GM21447 (cell line): Measurements from ENCODE around the gene POU4F3.
A peak's percentile ranks its signal among the peaks of the same experiment; 100 is the strongest.
"Not testable (repeated sequence)": the region's sequence is repeated elsewhere in the genome, so short reads cannot be mapped to it uniquely, and the experiment has no call there.

Experiments
- ATAC-seq: cut with Tn5 transposase; IDR thresholded peaks from one replicate; pipeline ENCODE4 v1.9.1; 2021; ENCODE audit not compliant: unreplicated experiment

POU4F3 gene, protein sequence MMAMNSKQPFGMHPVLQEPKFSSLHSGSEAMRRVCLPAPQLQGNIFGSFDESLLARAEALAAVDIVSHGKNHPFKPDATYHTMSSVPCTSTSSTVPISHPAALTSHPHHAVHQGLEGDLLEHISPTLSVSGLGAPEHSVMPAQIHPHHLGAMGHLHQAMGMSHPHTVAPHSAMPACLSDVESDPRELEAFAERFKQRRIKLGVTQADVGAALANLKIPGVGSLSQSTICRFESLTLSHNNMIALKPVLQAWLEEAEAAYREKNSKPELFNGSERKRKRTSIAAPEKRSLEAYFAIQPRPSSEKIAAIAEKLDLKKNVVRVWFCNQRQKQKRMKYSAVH

DNA sequence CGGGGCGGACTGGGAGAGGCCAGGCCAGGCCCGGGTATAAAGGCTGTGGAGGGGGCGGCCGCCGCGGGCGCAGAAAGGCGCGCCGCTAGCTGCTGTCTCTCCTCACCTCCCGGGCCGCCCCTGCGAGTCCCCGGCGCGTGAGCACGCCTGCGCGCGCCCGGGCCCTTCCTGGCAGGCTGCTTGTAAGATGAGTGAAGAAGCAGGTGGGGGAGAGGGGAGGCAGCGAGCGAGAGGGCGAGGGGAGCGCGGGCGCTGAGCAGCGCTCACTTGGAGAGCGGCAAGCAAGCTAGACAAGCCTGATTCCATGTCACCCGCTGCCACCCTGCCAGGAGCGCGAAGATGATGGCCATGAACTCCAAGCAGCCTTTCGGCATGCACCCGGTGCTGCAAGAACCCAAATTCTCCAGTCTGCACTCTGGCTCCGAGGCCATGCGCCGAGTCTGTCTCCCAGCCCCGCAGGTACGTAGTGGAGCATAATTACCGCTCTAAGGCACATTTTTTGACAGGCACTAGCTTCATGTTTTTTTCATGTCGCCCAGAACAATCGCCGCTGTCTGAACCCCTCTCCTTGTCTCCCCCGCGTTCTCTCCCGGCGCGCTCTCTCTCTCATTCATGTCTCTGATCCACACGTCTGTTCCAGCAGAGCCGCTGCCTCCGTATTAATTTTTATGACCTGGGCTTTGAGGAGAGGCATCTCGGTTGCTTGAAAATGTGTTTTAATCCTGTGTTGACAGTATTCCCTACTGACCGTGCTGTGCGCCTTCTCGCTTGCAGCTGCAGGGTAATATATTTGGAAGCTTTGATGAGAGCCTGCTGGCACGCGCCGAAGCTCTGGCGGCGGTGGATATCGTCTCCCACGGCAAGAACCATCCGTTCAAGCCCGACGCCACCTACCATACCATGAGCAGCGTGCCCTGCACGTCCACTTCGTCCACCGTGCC, at the start of gene POU4F3:
Gene POU4F3 (plus strand): TSS at position 66 of the 941 bp plus-strand sequence. CDS start 274 bp downstream, at position 340.
- no peak for ATAC-seq

DNA sequence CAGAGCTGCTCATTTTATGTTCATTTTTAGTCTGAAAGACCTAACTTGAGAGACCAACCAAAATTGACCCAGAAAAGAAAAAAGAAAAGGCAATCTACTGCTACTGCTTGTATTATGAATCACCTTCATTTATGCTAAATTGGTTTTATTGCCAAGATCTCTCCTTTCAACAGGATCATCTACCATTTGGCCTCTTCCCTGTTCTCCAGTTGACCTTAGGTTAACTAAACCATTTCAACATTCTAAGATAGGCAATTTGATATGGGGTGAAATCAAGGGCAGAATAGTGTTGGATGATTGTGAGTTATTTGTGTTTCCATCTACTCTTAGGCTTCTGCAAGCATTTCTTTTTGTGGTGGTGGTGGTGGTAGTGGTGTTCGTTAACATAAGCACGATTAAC, 48.3 kb upstream of the POU4F3 start:
- no peak for ATAC-seq

DNA sequence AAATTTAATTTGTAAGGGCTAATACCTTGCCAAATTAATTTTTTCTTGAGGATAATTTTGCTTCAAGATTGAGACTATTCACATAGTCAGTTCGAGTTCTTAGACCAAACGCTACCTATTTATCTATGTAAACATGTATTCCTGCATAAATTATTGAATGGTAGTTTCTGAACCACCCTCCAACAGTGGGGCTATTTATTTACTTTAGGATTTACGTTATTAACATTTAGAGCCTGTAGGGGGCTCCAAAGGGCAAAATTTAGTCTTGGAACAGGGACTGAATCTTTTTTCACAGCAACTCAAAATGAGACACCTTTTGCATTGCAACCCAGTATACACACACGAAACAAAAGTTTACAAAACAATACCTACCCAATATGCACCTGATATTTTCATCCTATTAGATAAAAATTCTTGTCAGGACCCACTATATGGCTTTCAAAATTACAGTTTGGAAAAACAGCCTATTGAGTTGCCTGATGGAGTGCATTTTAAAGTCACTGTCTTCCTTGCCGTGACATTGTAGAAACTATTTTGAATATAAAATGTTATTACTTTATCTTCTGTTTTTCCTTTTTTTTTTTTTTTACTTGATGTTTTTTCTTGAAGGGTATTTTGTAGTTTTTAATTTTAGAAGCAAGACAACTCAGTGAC, 47.1 kb upstream of the POU4F3 start:
- ATAC-seq: peak; percentile 82

DNA sequence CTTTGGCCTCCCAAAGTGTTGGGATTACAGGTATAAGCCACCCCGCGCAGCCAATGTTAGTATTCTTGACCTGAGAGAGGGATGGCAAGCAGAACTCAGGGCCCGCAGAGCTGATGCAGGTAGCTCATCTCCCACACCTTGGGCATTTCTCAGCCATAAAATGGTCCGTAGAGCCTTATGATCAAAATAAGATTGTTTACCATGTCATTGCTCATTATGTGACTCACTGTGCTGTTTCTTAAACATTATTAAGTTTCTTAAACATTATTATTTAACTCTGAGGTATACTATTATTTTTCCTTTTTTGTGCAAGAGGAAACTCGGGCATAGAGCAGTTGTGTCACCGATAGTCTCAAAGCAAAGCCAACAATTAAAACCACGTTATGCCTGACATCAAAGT, 42.4 kb upstream of the POU4F3 start:
- no peak for ATAC-seq

DNA sequence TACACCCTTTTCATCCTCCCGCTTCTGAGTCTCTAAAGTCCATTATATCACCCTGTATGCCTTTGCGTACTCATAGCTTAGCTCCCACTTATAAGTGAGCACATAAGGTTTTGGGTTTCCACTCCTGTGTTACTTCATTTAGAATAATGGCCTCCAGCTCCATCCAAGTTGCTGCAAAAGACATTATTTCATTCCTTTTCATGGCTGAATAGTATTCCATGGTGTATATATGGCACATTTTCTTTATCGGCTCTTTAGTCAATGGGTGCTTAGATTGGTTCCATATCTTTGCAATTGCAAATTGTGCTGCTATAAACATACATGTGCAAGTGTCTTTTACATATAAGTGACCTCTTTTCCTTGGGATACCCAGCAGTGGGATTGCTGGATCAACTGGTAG, 39.7 kb upstream of the POU4F3 start:
- not testable (repeated sequence) for ATAC-seq

DNA sequence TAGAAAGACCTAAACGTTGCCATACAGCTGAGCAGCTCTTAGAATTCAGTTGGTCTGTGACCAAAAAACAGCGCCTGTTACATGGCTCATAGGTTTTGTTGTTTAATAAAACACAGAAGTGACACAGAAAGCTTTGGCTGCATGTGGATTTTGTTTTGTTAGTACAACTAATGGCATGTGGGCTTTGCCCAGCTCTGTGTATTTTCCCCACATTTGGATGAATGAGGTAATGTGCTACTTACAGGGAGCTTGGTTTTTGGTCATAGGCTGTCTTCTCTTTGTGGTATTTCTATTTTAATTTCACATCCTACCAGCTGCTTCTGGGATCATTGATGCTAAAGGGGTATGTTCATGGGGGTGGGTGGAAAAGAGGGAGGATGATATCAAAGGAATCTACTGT, 37.0 kb upstream of the POU4F3 start:
- no peak for ATAC-seq

DNA sequence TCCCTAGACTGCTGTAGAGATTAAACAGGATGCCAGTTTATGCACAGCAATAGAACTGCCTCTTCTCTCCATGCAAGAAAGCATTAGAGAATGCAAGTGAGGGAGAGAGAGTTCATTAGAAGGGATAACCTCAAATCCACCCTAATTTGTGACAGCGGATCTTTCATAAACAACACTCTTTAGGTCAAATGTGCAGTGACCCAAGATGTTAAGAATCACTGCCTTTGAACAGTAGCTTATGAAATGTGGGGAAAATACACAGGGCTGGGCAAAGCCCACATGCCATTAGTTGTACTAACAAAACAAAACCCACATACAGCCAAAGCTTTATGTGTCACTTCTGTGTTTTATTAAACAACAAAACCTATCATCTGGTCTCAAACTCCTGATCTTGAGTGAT, 36.2 kb upstream of the POU4F3 start:
- ATAC-seq: no peak

DNA sequence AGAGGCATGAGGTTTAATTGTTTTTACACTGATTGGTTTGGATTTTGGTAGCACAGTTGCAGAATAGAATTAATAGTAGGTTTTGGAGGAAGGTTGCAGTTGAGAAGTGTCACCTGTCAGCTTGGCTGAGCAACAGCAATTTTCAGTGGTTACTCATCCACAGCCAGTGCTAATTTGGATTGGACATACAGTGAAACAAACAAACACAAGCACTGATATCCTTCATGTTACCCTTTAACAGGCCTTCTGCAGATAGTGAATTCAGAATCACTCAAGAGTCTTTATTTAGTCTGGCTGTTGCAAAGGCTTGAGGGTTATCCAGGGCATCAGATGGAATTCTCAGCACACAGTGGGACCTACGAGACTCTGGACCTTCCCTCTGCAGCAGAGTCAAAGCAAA, 31.8 kb upstream of the POU4F3 start:
- no peak for ATAC-seq

DNA sequence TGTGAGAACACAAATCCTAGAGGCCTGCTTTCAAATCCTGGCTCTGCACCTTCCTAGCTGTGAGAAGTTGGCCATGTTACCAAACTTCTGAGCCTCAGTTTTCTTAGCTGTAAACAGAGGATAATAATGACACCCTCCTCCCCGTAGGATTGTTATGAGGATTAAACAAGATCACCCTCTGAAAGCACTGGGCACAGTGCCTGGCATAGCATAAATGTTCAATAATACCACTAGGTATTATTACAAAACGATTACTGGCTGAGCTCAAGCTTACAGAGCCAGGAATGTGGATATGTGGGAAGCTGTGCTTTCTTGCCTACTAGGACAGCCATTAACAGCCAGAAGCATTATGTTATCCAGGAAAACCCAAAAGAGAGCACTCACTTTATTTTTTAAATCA, 30.8 kb upstream of the POU4F3 start:
- ATAC-seq: no peak

DNA sequence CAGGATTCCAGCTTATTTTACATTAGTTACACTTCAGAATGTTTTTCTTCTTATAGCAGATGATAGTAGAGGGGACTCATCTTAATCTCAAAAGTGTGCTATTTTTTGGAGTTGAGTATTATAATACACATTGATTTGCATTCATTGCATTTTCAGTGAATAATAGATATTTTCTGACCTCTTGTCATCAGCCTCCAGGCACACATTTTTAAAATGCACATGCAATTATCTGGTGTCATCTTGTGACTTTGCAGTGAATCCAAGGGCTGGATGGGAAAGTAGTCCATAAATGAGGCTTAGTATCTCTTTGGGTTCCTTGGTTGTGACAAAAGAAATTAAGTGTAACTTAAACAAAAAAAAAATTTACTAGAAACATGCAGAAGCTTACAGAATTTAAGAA, 28.1 kb upstream of the POU4F3 start:
- no peak for ATAC-seq

DNA sequence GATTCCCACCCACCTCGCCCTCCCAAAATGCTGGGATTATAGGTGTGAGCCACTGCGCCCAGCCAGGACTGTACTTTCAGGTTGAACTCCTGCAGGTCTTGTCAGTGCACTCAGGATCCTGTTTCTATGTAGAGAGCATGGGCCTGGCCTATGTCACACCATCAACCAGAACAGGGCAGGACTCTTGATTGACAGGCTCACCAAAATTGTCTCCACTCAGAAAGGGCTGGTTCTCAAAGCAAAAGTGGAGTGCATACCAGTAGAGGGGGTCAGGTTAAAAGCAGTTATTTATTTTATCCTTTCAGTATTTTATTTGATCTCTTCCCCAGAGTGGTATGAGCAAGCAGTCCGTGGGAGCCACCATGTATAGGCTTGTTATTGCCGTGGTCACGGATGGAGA, 27.4 kb upstream of the POU4F3 start:
- no peak for ATAC-seq

DNA sequence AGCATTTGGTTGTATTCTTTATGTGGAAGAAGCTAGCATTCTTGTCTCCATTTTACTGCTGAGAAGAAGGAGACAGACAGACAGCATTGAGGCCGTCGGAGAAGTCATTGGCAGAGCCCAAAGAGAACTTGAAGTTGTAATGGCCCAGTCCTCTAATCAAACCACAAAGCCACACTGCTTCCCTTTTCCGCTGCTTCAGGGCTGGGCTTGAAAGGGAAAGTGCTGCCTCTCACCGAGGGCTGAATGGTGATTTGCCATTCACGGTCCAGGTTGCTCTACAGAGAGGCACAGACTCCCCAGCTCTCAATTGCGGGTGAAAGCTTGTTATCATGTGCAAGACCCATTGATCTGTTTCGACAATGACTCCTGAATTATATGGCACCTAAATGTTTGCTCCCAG, 25.6 kb upstream of the POU4F3 start:
- ATAC-seq: no peak

DNA sequence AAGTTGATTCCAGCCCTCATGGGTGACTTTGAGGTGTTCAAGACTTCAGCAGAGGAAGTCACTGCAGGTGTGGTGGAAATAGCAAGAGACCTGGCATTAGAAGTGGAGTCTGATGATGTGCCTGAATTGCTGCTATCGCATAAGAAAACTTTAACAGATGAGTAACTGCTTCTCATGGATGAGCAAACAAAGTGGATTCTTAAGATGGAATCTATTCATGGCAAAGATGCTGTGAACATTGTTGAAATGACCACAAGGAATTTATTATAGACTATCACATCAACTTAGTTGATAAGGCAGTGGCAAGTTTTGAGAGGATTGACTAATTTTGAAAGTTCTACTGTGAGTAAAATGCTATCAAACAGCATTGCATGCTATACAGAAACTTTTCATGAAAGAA, 17.1 kb upstream of the POU4F3 start:
- no peak for ATAC-seq

DNA sequence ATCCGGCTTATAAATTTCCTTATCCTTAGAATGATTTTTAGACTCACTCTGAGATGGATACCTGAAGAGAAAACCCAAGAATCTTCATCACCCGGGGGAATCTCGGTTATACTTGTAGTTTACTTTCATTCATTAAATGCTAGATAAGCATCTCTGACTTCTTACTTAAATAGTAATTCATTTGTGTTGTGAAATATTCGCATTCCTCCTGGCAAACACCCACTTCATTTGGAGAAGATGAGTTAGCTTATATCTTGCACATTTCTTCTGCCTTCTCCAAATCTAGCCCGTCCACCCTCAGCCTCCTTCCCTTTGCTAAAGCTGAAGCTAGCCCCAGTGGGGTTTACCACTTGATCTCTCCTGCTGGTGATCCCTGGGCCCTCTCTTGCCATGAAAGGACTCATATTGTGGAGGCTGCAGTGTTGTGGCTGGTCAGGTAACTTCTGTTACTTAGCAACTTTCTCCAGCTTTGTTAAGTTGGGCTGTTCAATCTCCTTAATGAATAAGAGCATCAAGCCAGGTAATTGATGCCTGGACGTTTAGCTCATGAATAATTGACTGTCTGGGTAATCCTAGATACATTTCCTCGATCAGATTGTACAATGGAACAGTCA, 11.3 kb upstream of the POU4F3 start:
- ATAC-seq: no peak

DNA sequence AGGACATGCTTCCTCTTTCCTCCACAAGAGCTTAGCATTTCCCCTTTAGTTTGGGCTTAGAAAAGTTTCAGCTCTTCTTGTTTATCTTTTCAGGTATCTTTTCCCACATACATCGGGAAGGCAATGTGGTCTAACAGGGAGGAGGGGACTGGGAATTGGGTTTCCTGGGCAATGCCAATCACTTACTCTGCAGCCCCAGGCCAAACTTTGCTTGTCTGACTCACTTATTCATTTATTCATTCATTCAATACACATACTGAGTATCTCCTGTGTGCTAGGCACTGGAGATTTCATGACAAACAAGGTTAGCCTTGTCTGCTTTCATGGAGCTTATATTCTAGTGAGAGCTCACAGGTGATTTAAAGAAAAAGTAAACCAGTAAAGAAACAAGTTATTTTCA, 10.7 kb upstream of the POU4F3 start:
- no peak for ATAC-seq

DNA sequence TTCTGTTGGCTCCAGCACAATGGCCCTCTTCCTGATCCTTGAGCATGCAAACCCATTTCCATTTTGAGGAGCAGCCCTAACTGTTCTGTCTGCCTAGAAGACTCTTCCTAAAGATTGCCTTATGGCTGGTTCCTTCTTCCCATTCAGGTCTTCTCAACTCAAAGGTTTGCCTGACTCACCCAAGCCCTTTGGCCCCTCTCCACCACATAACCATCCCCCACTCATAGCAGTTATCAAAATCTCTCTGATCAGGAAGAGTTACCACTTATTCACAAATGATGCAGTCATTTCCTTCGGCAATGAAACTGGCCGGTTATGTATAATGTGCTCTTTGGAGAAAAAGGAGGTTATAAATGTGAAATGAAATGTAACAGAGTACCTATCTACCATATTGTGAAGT, 8.9 kb upstream of the POU4F3 start:
- ATAC-seq: no peak

DNA sequence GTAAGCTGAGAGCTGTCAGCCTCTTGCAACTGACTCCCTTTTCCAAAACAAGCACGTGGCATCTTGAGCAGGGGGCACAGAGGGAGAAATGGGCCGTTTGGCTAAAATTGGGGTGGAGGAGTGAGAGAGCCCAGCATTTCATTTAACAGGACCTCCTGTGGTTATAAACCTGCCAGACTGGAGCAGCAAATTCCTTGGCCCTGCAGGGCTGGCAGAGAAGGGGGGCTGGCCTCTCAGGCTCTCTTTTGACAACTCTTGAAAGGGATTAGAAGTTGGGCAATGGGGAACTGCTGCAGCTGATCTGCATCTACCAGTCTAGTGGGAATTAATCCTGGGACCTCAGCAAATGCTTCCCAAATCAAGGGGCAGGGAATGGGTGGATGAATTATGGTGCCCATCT, 7.2 kb upstream of the POU4F3 start:
- ATAC-seq: no peak

DNA sequence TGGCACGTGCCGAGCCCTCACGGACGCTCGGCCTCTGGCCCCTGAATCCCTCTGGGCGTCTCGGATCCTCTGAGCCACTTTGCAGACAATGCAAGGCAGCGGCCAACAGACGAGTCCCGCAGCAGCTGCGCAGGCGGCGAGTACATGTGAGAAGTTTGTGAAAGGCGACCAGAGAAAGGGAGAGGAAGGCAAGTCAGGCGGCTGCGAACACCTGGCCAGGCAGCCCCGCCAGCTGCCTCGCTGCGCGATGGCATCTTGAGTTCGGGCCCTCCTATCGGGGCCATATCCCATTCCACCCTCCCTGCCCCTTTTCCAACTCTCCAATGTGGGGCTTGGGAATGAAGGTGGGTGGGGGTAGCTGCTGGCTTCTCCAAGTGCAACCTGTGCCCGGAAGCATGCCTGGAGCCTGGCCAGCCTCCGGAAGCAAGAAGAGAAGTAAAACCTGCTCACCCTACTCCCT, 4.5 kb upstream of the POU4F3 start:
- no peak for ATAC-seq

DNA sequence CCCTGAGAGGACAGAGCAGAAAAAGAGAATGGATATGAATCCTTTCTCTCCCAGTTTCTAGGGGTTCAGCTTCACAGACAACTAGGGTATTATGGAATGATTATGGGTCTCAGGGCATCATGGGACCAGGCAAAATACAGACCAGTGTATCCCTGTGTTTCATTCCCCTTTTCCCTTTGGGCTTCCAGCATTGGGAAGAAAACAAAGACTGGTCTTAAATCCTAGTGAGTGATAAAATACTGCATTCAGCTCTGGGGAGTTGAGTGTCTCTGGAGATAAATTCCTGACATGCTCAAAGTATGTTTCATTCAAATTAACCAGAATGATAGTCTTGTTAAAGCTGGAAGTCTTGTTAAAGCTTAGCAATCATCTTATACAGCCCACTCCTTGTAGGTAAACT, 2.4 kb upstream of the POU4F3 start:
- ATAC-seq: no peak

DNA sequence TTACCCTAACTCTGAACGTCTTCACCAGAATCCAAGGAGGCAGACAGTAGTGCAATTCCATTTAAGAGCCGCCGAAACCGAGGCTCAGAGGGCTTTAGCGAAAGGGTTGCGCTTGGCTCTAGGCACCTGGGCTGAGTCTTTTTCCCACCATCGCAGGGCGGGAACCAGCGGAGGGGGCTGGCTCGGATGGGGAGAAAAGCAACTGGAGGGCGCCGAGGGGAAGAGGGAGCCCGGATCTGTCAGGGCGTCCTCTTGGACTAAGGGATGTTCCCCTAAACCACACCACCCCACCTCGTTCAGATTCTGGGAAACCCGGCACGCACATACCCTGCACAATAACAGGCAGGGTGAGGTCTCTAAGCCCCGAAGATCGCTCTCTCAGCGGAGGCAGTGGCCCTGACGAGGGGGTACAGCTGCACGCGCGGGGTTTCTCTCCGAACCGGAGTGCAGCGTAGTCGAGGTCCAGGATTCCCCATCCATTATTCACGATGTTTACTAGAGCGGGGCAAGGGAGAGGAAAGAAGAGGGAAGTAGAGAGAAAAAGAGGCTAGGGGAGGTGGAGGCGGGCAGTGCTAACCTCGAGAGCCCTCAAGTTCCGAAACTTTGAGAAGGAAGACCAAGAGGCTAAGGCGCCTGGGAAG, 1.3 kb upstream of the POU4F3 start:
- no peak for ATAC-seq

DNA sequence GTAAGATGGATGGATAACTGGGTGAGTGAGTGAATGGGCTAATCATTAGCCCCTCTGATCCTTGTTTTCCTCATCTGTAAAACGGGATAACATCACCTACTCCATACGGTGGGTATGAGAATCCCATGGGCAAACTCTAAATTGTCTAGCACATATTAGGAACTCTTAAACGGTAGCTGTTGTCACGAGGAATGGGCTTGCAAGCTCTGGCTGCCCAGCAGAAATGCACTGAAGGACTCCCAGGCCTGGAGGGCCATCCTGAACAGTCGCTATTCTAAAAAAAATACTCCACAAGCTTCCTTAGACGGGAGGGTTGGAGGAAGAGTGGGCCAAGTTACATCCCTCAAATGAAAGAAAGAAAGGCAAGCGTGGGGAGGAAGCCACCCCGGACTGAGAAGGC, 711 bp upstream of the POU4F3 start:
- ATAC-seq: no peak
